HEK293 (cell line): ENCODE data around the gene CRELD1.
"Not testable (repeated sequence)": the region's sequence is repeated elsewhere in the genome, so short reads cannot be mapped to it uniquely, and the experiment has no call there.

Source experiments
- CTCF ChIA-PET: fragments of 350-600 bp; formaldehyde crosslinking; extraction: SDS; loops from one replicate; lab custom pipeline; 2021; ENCODE audit warnings: antibody characterized with exemption; lab: Yijun Ruan, JAX
- POLR2A ChIA-PET: fragments of 300-600 bp; formaldehyde crosslinking; extraction: SDS; loops from one replicate; lab custom pipeline; 2020; ENCODE audit warnings: antibody characterized with exemption, inconsistent platforms; lab: Yijun Ruan, JAX
- H3K27ac ChIP-seq: fragments of 200-500 bp; sonication (Bioruptor generic); 2 replicates; pipeline ENCODE4 v1.5.1; 2014; ENCODE audit warnings: low read depth, low read length, control low read depth, inconsistent platforms; ENCODE audit errors: extremely low read depth
- H3K36me3 ChIP-seq, 2 experiments: fragments of 200-500 bp in 1 of 2; sonication (Bioruptor generic) in 1 of 2; 1 replicate in 1 of 2; 2 replicates in 1 of 2; pipeline ENCODE4 v1.5.1; 2014 to 2017; ENCODE audit warnings: inconsistent platforms in 2 of 2, low read length in 2 of 2; ENCODE audit not compliant: control insufficient read depth in 2 of 2, insufficient read depth in 1 of 2
- H3K4me1 ChIP-seq: fragments of 200-500 bp; sonication (Bioruptor generic); 2 replicates; pipeline ENCODE4 v1.5.1; 2014; ENCODE audit warnings: mild to moderate bottlenecking, low read length, inconsistent platforms; ENCODE audit not compliant: control insufficient read depth, insufficient read depth
- H3K4me3 ChIP-seq: 2 replicates; pipeline ENCODE4 v1.5.1; 2011; ENCODE audit warnings: low read depth, mild to moderate bottlenecking, control low read depth, low read length, moderate library complexity
- H3K9me3 ChIP-seq: fragments of 200-500 bp; sonication (Bioruptor generic); 2 replicates; pipeline ENCODE4 v1.5.1; 2014; ENCODE audit warnings: low read depth, low read length, inconsistent platforms; ENCODE audit not compliant: control insufficient read depth, insufficient read depth
- KLF7 ChIP-seq: fragments of 450-650 bp; formaldehyde crosslinking; IDR thresholded peaks from 2 replicates; pipeline ENCODE4 v1.5.1; 2016; ENCODE audit warnings: missing biosample characterization, missing genetic modification characterization, borderline replicate concordance
- ZBTB8A ChIP-seq: fragments of 450-650 bp; formaldehyde crosslinking; IDR thresholded peaks from 2 replicates; pipeline ENCODE4 v1.5.1; 2016; ENCODE audit warnings: missing biosample characterization, missing genetic modification characterization
- ZNF121 ChIP-seq: fragments of 450-650 bp; formaldehyde crosslinking; IDR thresholded peaks from 2 replicates; pipeline ENCODE4 v1.5.1; 2016; ENCODE audit warnings: missing biosample characterization, missing genetic modification characterization
- ZNF239 ChIP-seq: fragments of 450-650 bp; formaldehyde crosslinking; IDR thresholded peaks from 2 replicates; pipeline ENCODE4 v1.5.1; 2016; ENCODE audit warnings: missing biosample characterization, missing genetic modification characterization
- ZNF335 ChIP-seq: fragments of 450-650 bp; formaldehyde crosslinking; conservative IDR thresholded peaks from 2 replicates; pipeline ENCODE4 v1.5.1; 2016; ENCODE audit warnings: missing biosample characterization, missing genetic modification characterization
- ZNF404 ChIP-seq: fragments of 450-650 bp; formaldehyde crosslinking; IDR thresholded peaks from 2 replicates; pipeline ENCODE4 v1.5.1; 2017; ENCODE audit warnings: missing biosample characterization, missing genetic modification characterization
- ZNF514 ChIP-seq: fragments of 450-650 bp; formaldehyde crosslinking; IDR thresholded peaks from 2 replicates; pipeline ENCODE4 v1.5.1; 2016; ENCODE audit warnings: missing biosample characterization, missing genetic modification characterization
- ZNF623 ChIP-seq: fragments of 450-650 bp; formaldehyde crosslinking; IDR thresholded peaks from 2 replicates; pipeline ENCODE4 v1.5.1; 2016; ENCODE audit warnings: missing biosample characterization, missing genetic modification characterization
- ZNF658 ChIP-seq: fragments of 450-650 bp; formaldehyde crosslinking; IDR thresholded peaks from 2 replicates; pipeline ENCODE4; 2016; ENCODE audit warnings: missing biosample characterization, missing genetic modification characterization
- ZNF785 ChIP-seq: fragments of 450-650 bp; formaldehyde crosslinking; IDR thresholded peaks from 2 replicates; pipeline ENCODE4 v1.5.1; 2016; ENCODE audit warnings: missing biosample characterization, missing genetic modification characterization
- TF ChIP-seq, protein P1 (sequence below): fragments of 450-650 bp; formaldehyde crosslinking; IDR thresholded peaks from 2 replicates; pipeline ENCODE4 v1.5.1; 2016; ENCODE audit warnings: missing biosample characterization, missing genetic modification characterization
- TF ChIP-seq, protein P2 (sequence below): fragments of 450-650 bp; formaldehyde crosslinking; IDR thresholded peaks from 2 replicates; pipeline ENCODE4 v1.5.1; 2016; ENCODE audit warnings: missing biosample characterization, missing genetic modification characterization

The CRELD1 gene

GRCh38 chr3:9891072-9891622 is 42.5 kb upstream of the CRELD1 start (continued):
- TF ChIP-seq, protein P1, sequence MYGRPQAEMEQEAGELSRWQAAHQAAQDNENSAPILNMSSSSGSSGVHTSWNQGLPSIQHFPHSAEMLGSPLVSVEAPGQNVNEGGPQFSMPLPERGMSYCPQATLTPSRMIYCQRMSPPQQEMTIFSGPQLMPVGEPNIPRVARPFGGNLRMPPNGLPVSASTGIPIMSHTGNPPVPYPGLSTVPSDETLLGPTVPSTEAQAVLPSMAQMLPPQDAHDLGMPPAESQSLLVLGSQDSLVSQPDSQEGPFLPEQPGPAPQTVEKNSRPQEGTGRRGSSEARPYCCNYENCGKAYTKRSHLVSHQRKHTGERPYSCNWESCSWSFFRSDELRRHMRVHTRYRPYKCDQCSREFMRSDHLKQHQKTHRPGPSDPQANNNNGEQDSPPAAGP (tag by site-specific recombination), result no peak
- 0 out of 2 replicates have a peak, but pooled peaks have one; percentile 7 for TF ChIP-seq ZNF335 (tag by site-specific recombination)
- TF ChIP-seq ZNF785 (tag by site-specific recombination), result no peak
- no peak for TF ChIP-seq ZNF623 (tag by site-specific recombination)

- TF ChIP-seq ZNF239 (tag by site-specific recombination) (no peak), ZBTB8A (tag by site-specific recombination) (no peak), ZNF404 (tag by site-specific recombination) (no peak), ZNF514 (tag by site-specific recombination) (no peak), KLF7 (tag by site-specific recombination) (no peak), ZNF658 (no peak)
- TF ChIP-seq, protein P2, sequence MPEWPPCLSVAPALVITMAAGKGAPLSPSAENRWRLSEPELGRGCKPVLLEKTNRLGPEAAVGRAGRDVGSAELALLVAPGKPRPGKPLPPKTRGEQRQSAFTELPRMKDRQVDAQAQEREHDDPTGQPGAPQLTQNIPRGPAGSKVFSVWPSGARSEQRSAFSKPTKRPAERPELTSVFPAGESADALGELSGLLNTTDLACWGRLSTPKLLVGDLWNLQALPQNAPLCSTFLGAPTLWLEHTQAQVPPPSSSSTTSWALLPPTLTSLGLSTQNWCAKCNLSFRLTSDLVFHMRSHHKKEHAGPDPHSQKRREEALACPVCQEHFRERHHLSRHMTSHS (tag by site-specific recombination), result no peak
- TF ChIP-seq, all 188 proteins: peak for 0
- no peaks in the 10 kb centered on the region for H3K9me3 ChIP-seq
- CTCF ChIA-PET, result interaction anchor here (1.1 to 1.3 kb wide), 4 partner anchors 9 to 45 kb away, joined by 3 to 4 read pairs (median 3); partner anchors contain the start of gene IL17RE
- POLR2A ChIA-PET, result interaction anchor here (0.5 to 1.8 kb wide), 5 partner anchors 9 to 123 kb away, joined by 3 to 6 read pairs (median 4); partner anchors contain the start of genes CRELD1 and IL17RE
- H3K4me1 ChIP-seq, result no peaks in the 10 kb centered on the region
- H3K36me3 ChIP-seq, result peaks cover 5 to 21% of the 10 kb centered on the region in 2 experiments
- H3K27ac ChIP-seq, result peak overlapping the region; percentile 7; the same call in 1 of the 2 replicates
- H3K4me3 ChIP-seq, result no peak overlapping the region
Measured at GRCh38 chr3:9893739-9894138, 39.9 kb upstream of the CRELD1 start.

- H3K4me1 ChIP-seq, H3K27ac ChIP-seq, H3K4me3 ChIP-seq, H3K9me3 ChIP-seq: not testable (repeated sequence)
- CTCF ChIA-PET, result interaction anchor here (0.9 kb wide), 1 partner anchor 36 kb away, joined by 3 read pairs; no protein-coding TSS in a partner anchor
- POLR2A ChIA-PET, result interaction anchor here (0.8 kb wide), 1 partner anchor 38 kb away, joined by 3 read pairs; the partner anchor contains the start of gene CRELD1
- peaks cover 5 to 21% of the 10 kb centered on the region in 2 experiments for H3K36me3 ChIP-seq
- TF ChIP-seq ZNF121 (tag by site-specific recombination), result peak; percentile 77
Measured at GRCh38 chr3:9895715-9896114, 37.9 kb upstream of the CRELD1 start.

DNA sequence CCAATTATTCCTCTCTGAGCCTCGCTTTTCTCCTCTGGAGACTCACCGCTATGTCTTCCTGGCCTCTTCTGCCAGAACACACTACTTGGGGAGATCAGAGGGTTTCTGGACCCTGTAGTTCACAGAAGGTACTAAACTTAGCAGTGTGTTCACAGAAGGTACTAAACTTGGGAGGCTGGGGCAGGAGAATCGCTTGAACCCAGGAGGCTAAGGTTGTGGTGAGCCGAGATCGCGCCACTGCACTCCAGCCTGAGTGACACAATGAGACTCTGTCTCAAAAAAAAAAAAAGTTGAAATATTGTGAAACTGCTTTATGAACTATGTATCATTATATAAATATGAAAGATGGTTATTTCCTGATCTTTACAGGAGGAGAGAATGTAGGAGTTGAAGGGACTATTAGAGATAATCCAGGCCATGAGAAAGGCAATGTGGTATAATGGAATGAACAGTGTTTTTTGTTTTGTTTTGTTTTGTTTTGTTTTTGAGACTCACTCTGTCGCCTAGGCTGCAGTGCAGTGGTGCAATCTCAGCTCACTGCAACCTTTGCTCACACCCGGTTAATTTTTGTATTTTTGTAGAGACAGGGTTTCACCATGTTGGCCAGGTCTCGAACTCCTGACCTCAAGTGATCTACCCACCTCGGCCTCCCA is 36.8 kb upstream of the CRELD1 start:
- CTCF ChIA-PET, H3K4me3 ChIP-seq, H3K9me3 ChIP-seq, H3K4me1 ChIP-seq, H3K27ac ChIP-seq: not testable (repeated sequence)
- peaks cover 5 to 21% of the 10 kb centered on the region in 2 experiments for H3K36me3 ChIP-seq
- POLR2A ChIA-PET, result interaction anchor here (0.6 to 1.1 kb wide), 3 partner anchors 16 to 37 kb away, joined by 3 to 4 read pairs (median 4); partner anchors contain the start of gene CRELD1
